GM11168 (cell line): ENCODE measurements around the gene RNU2-1.
"Not testable (repeated sequence)": the region's sequence is repeated elsewhere in the genome, so short reads cannot be mapped to it uniquely, and the experiment has no call there.

Experiments
- in situ Hi-C: fragments of 300-500 bp; cut with MboI; formaldehyde crosslinking; loops from one replicate; pipeline ENCODE4 v1.12.0; 2022; ENCODE audit warnings: low sequenced_read_pairs; ENCODE audit not compliant: unreplicated experiment

RNU2-1 gene

GRCh38 chr17:43233877-43234276 is at the start of gene RNU2-1:
TSS of gene RNU2-1 (minus strand) at chr17:43233977.
- in situ Hi-C loops, result not testable (repeated sequence)

- in situ Hi-C loops, result not testable (repeated sequence)
These were observed 39.1 kb upstream of the RNU2-1 start for GRCh38 chr17:43272914-43273313.

GRCh38 chr17:43272483-43272882 is 38.7 kb upstream of the RNU2-1 start:
- in situ Hi-C loops, result not testable (repeated sequence)

- in situ Hi-C loops, result not testable (repeated sequence)
These were observed 37.1 kb upstream of the RNU2-1 start for GRCh38 chr17:43270552-43271504.

GRCh38 chr17:43246456-43246855 is 12.7 kb upstream of the RNU2-1 start:
- in situ Hi-C loops, result not testable (repeated sequence)

GRCh38 chr17:43240596-43241352 is 7.0 kb upstream of the RNU2-1 start:
- in situ Hi-C loops, result not testable (repeated sequence)

- in situ Hi-C loops, result not testable (repeated sequence)
These were observed 5.8 kb upstream of the RNU2-1 start for GRCh38 chr17:43239597-43239996.

- in situ Hi-C loops, result not testable (repeated sequence)
These were observed 514 bp downstream of the RNU2-1 start for GRCh38 chr17:43233263-43233662.

GRCh38 chr17:43232021-43232699 is 1.6 kb downstream of the RNU2-1 start:
- in situ Hi-C loops, result not testable (repeated sequence)

GRCh38 chr17:43231205-43232020 is 2.4 kb downstream of the RNU2-1 start:
- in situ Hi-C loops, result not testable (repeated sequence)

- in situ Hi-C loops, result not testable (repeated sequence)
These were observed 5.6 kb downstream of the RNU2-1 start, which contains the start of gene CCDC200 for GRCh38 chr17:43228020-43228782. TSS of gene CCDC200 (minus strand) at chr17:43228623. CDS start at chr17:43228554, 69 bp downstream.

GRCh38 chr17:43226393-43226792 is 7.4 kb downstream of the RNU2-1 start:
- in situ Hi-C loops, result no loop called here

- in situ Hi-C loops, result no loop called here
These were observed 9.6 kb downstream of the RNU2-1 start for GRCh38 chr17:43224146-43224705.

- in situ Hi-C loops, result no loop called here
These were observed 13.2 kb downstream of the RNU2-1 start for GRCh38 chr17:43220511-43221125.

GRCh38 chr17:43219746-43220380 is 13.9 kb downstream of the RNU2-1 start:
- in situ Hi-C loops, result loop anchor here (5.0 kb wide), 1 partner anchor 97 kb away; no protein-coding TSS in a partner anchor

- in situ Hi-C loops, result loop anchor here (5.0 kb wide), 1 partner anchor 98 kb away; no protein-coding TSS in a partner anchor
These were observed 14.8 kb downstream of the RNU2-1 start for GRCh38 chr17:43219001-43219400.

GRCh38 chr17:43217614-43218087 is 16.1 kb downstream of the RNU2-1 start:
- in situ Hi-C loops, result loop anchor here (5.0 kb wide), 1 partner anchor 100 kb away; no protein-coding TSS in a partner anchor
